Body of pancreas (tissue), 4 donors: ENCODE data around the gene EFR3B. TPM values are rescaled to one million over a fixed set of nuclear protein-coding genes. Genes with fewer than 3 reads are reported as not detected.

ENCODE experiments used
- ATAC-seq: fragments of 150-250 bp; one replicate; pipeline ENCODE4 v1.9.1; 2016
- DNase-seq, 4 donors: peaks; one replicate each; pipeline ENCODE4 v3.0.0-alpha.2; 2019
- H3K27ac ChIP-seq, 4 donors: fragments of 200-600 bp; sonication (generic); 1 replicate in 3 of 4; 2 replicates in 1 of 4; pipeline versions ENCODE4 v1.5.1 to v1.6.1; 2016 to 2019; ENCODE audit warnings: mild to moderate bottlenecking in 1 of 4, mixed read lengths in 1 of 4, moderate library complexity in 1 of 4
- H3K27me3 ChIP-seq, 2 donors: fragments of 200-600 bp; sonication (generic); one replicate each; pipeline ENCODE4 v1.6.0; 2016; ENCODE audit warnings: mild to moderate bottlenecking in 1 of 2
- H3K36me3 ChIP-seq, 2 donors: fragments of 200-600 bp; sonication (generic); replicated peaks in 1 of 2; 2 replicates each; pipeline ENCODE4 v1.5.1; 2016; ENCODE audit warnings: low read depth in 2 of 2; ENCODE audit not compliant: insufficient read depth in 1 of 2
- H3K4me1 ChIP-seq: fragments of 200-600 bp; sonication (generic); one replicate; pipeline ENCODE4 v1.6.0; 2016
- H3K4me3 ChIP-seq, 2 donors: fragments of 200-600 bp; sonication (generic); 1 replicate in 1 of 2; 2 replicates in 1 of 2; pipeline ENCODE4 v1.5.1; 2016 to 2019
- H3K9me3 ChIP-seq, 3 donors: fragments of 200-600 bp; sonication (generic); 1 replicate in 2 of 3; 2 replicates in 1 of 3; pipeline ENCODE4 v1.5.1; 2016
- CTCF ChIP-seq, 7 experiments: fragments of 450-650 bp in 4 of 7; fragments of 200-600 bp in 3 of 7; sonication (generic) in 3 of 7; IDR thresholded peaks; one replicate each; pipeline ENCODE4 v1.5.1; 2016 to 2019; ENCODE audit warnings: antibody characterized with exemption in 7 of 7
- POLR2A ChIP-seq, 3 donors: fragments of 450-650 bp; IDR thresholded peaks; one replicate each; pipeline ENCODE4 v1.6.1; 2016; ENCODE audit warnings: antibody characterized with exemption in 3 of 3, mild to moderate bottlenecking in 2 of 3
- WGBS, 2 donors: methylation state at CpG; one replicate each; pipeline ENCODE4 v1.1.5; 2017; 5-methylcytosine and 5-hydroxymethylcytosine counted together
- intact Hi-C: fragments of 100-400 bp; cut with DNase I; formaldehyde crosslinking; loops from one replicate; pipeline ENCODE4 v1.15.1; 2023
- total RNA-seq, 2 donors: library from RNA; depleted of rRNA; stranded (reverse); fragments of >200 nt; gene quantifications; one replicate each; pipeline ENCODE4 v1.1.0, GENCODE V29; 2016

The EFR3B gene
- total RNA-seq, 2 donors from 2014 or later, result under 0.01 to 0.52 TPM

DNA sequence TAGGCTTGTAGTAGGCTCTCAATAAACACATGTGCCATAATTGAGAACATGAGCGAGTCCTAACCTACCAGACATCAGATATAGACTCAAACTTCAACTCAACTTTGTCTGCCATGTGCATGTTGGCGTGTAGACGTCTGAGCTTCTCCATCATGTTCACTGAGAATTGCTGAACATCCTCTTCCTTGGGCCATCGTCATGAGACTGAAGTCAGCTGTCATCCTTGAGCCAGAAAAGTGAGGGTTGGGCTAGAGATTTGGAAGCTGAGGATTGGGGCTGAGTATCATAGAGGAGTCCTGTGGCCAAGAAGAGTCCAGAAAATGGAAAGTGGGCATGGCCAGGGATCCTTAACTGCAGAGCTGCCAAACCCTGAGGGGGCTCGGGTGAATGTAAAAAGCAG is 7.8 kb upstream of the EFR3B start:
- no peaks in the 10 kb centered on the region for H3K4me1 ChIP-seq
- H3K27ac ChIP-seq, result no peak overlapping the region
- TF ChIP-seq CTCF (IDR thresholded peaks at IDR 0.05) (no peak), POLR2A (IDR thresholded peaks at IDR 0.05) (no peak)
- no peaks in the 10 kb centered on the region for H3K27me3 ChIP-seq
- DNase-seq (no peak), ATAC-seq (no peak)
- no peaks in the 10 kb centered on the region for H3K36me3 ChIP-seq
- H3K9me3 ChIP-seq, result no peaks in the 10 kb centered on the region
- intact Hi-C loops, result no loop called here
- no peak overlapping the region for H3K4me3 ChIP-seq
- WGBS, 2 donors, result 93 to 94% methylated on average over 5 of the region's 5 CpGs

- Histone ChIP-seq H3K9me3 (no peaks in the 10 kb centered on the region), H3K27me3 (no peaks in the 10 kb centered on the region), H3K4me1 (no peaks in the 10 kb centered on the region), H3K36me3 (no peaks in the 10 kb centered on the region), H3K27ac (no peak overlapping the region), H3K4me3 (no peak overlapping the region)
- ATAC-seq (no peak), DNase-seq (no peak)
- TF ChIP-seq POLR2A (IDR thresholded peaks at IDR 0.05), result no peak
- TF ChIP-seq CTCF (IDR thresholded peaks at IDR 0.05), result no peak
- 76 to 94% methylated on average over 6 to 12 of the region's 12 CpGs for WGBS, 2 donors
- intact Hi-C loops, result no loop called here
Measured at GRCh38 chr2:25035537-25036220, 6.2 kb upstream of the EFR3B start.

DNA sequence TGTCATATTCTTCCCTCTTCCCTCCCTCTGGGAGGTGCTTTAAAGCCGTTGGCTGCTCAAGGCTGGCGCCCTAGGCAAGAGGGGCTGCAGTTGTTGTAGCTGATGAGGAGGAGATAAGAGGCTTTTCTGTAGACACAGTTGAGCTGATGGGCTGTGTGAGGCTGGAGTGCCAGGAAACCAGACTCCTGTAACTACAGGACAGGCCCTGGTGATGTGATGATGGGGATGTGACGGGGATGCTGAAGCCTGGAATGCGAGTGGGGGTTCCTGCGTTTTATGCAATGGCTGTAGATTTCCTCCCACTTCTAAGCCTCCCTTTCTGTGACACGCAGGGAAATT is 5.7 kb upstream of the EFR3B start:
- no peak for TF ChIP-seq POLR2A (IDR thresholded peaks at IDR 0.05)
- no peak for TF ChIP-seq CTCF (IDR thresholded peaks at IDR 0.05)
- no peak overlapping the region for H3K27ac ChIP-seq
- H3K36me3 ChIP-seq, result no peaks in the 10 kb centered on the region
- H3K27me3 ChIP-seq, result no peaks in the 10 kb centered on the region
- no peaks in the 10 kb centered on the region for H3K9me3 ChIP-seq
- intact Hi-C loops, result no loop called here
- H3K4me3 ChIP-seq, result no peak overlapping the region
- 81 to 82% methylated on average over 3 to 6 of the region's 6 CpGs for WGBS, 2 donors
- no peak for DNase-seq
- H3K4me1 ChIP-seq, result peaks cover under 1% of the 10 kb centered on the region
- no peak for ATAC-seq

- no peak overlapping the region for H3K27ac ChIP-seq
- H3K4me3 ChIP-seq, result no peak overlapping the region
- peaks cover 17% of the 10 kb centered on the region for H3K4me1 ChIP-seq
- H3K9me3 ChIP-seq, result no peaks in the 10 kb centered on the region
- TF ChIP-seq CTCF (IDR thresholded peaks at IDR 0.05) (no peak), POLR2A (IDR thresholded peaks at IDR 0.05) (no peak)
- WGBS, 2 donors, result 78 to 95% methylated on average over 4 of the region's 4 CpGs
- ATAC-seq, result no peak
- no peaks in the 10 kb centered on the region for H3K27me3 ChIP-seq
- intact Hi-C loops, result no loop called here
- DNase-seq, result no peak
- H3K36me3 ChIP-seq, result no peaks in the 10 kb centered on the region
Measured at GRCh38 chr2:25039126-25039525, 2.8 kb upstream of the EFR3B start.

DNA sequence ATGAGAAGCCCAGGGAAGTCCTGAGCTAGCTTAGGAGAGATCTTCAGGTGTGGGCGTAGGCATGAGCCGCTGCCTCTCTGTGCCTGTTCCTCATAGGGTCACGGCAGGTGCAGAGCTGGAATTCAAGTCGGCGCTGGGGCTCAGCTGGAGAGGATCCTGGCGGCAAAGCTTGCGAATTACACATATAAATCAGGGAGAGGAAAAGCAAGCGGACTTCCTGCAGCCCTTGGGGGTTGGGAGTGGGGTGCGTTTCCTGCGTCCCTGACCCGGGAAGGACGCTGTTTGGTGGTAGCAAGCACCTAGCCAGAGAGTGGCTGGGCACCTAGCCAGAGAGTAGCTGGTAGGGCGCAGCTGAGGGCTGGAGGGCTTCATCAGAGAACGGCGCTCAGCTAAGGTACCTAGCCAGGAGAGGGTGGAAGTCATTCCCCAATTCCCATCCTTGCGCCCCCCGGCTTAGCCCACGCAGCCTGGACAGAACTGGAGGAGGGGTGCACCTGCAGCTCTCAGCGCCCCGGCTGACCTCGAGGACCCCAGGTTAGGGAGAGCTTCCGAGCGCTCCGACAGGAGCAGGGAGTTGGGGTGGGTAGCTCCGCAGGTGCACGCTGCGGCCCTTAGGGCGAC is 459 bp upstream of the EFR3B start:
- peaks cover 17% of the 10 kb centered on the region for H3K4me1 ChIP-seq
- intact Hi-C loops, result no loop called here
- peak overlapping the region; percentile 20 to 23 for H3K4me3 ChIP-seq
- no peaks in the 10 kb centered on the region for H3K36me3 ChIP-seq
- H3K27ac ChIP-seq, result peak overlapping the region; percentile 53 to 83 (median 67)
- ATAC-seq (peak; percentile 45), DNase-seq (peak; percentile 69 to 79 (median 74))
- H3K9me3 ChIP-seq, result no peaks in the 10 kb centered on the region
- peak in 5 of 7 experiments; percentile 19 to 60 (median 56) for TF ChIP-seq CTCF (IDR thresholded peaks at IDR 0.05)
- TF ChIP-seq POLR2A (IDR thresholded peaks at IDR 0.05), result peak in 2 of 3 donors; percentile 50 to 63
- 0 to 1% methylated on average over 12 to 26 of the region's 28 CpGs for WGBS, 2 donors
- H3K27me3 ChIP-seq, result peaks cover 0 to 9% of the 10 kb centered on the region in 2 donors
